Stimulated activated CD4-positive, alpha-beta T cell treated with anti-CD3 and anti-CD28 coated beads, Interleukin-1b, Interleukin-23, amount 100 ng/mL, for 1 hour (primary cell): ENCODE results near the gene ZNF132.
A peak's percentile ranks its signal among the peaks of the same experiment; 100 is the strongest.
"Not testable (repeated sequence)": the region's sequence is repeated elsewhere in the genome, so short reads cannot be mapped to it uniquely, and the experiment has no call there.

ENCODE experiments used
- DNase-seq, 2 donors: peaks; one replicate each; pipeline ENCODE4 v3.0.0-alpha.2; 2020; ENCODE audit warnings: low read depth in 2 of 2

The ZNF132 gene

GRCh38 chr19:58468216-58468839, 28.4 kb upstream of the ZNF132 start:
- no peak for DNase-seq

GRCh38 chr19:58466760-58467589, 27.0 kb upstream of the ZNF132 start, which contains the start of gene ZNF324:
TSS of gene ZNF324 (plus strand) at chr19:58467080. CDS start at chr19:58469186, 2,106 bp downstream.
- peak; percentile 89 to 91 for DNase-seq

GRCh38 chr19:58466089-58466759, 26.3 kb upstream of the ZNF132 start:
- DNase-seq: no peak

- no peak for DNase-seq
These were observed 20.1 kb upstream of the ZNF132 start for GRCh38 chr19:58460039-58460438.

GRCh38 chr19:58456111-58456510, 16.2 kb upstream of the ZNF132 start:
- DNase-seq: no peak

GRCh38 chr19:58455306-58455705, 15.4 kb upstream of the ZNF132 start:
- no peak for DNase-seq

- no peak for DNase-seq
These were observed 13.8 kb upstream of the ZNF132 start for GRCh38 chr19:58453743-58454142.

- DNase-seq: peak; percentile 89 to 91
These were observed 11.6 kb upstream of the ZNF132 start, which contains the start of gene ZNF324B for GRCh38 chr19:58451358-58452101. TSS of gene ZNF324B (plus strand) at chr19:58451622. CDS start at chr19:58453702, 2,080 bp downstream.

- DNase-seq: no peak
These were observed 11.0 kb upstream of the ZNF132 start for GRCh38 chr19:58450856-58451357.

- not testable (repeated sequence) for DNase-seq
These were observed 10.0 kb upstream of the ZNF132 start for GRCh38 chr19:58449980-58450379.

- DNase-seq: not testable (repeated sequence)
These were observed 8.9 kb upstream of the ZNF132 start for GRCh38 chr19:58448860-58449259.

GRCh38 chr19:58442986-58443385, 3.0 kb upstream of the ZNF132 start:
- not testable (repeated sequence) for DNase-seq

GRCh38 chr19:58440556-58440955, 603 bp upstream of the ZNF132 start:
- no peak for DNase-seq

GRCh38 chr19:58434217-58434616, 5.7 kb downstream of the ZNF132 start:
- no peak for DNase-seq

GRCh38 chr19:58429745-58430144, 10.2 kb downstream of the ZNF132 start:
- DNase-seq: no peak

GRCh38 chr19:58428617-58429016, 11.3 kb downstream of the ZNF132 start:
- no peak for DNase-seq

- DNase-seq: no peak
These were observed 22.9 kb downstream of the ZNF132 start for GRCh38 chr19:58417071-58417470.

GRCh38 chr19:58416604-58417003, 23.3 kb downstream of the ZNF132 start:
- no peak for DNase-seq

GRCh38 chr19:58409010-58409790, 30.8 kb downstream of the ZNF132 start:
- DNase-seq: no peak

GRCh38 chr19:58408152-58409009, 31.6 kb downstream of the ZNF132 start, which contains the start of gene ZNF584:
TSS of gene ZNF584 (plus strand) at chr19:58408649. CDS start at chr19:58409148, 499 bp downstream.
- peak; percentile 82 to 92 for DNase-seq
